Ammon's horn (tissue), 1 donor: Measurements from ENCODE around the gene RETREG1.

Experiments
- DNase-seq: peaks from one replicate; pipeline ENCODE4 v3.0.0-alpha.2; 2016; ENCODE audit warnings: low spot score

RETREG1 gene

GRCh38 chr5:16528382-16529110 lies 88.3 kb downstream of the RETREG1 start:
- DNase-seq, result no peak

- no peak for DNase-seq
Observed at GRCh38 chr5:16525651-16526050, 91.1 kb downstream of the RETREG1 start.

GRCh38 chr5:16524286-16524685 lies 92.5 kb downstream of the RETREG1 start:
- no peak for DNase-seq

DNA sequence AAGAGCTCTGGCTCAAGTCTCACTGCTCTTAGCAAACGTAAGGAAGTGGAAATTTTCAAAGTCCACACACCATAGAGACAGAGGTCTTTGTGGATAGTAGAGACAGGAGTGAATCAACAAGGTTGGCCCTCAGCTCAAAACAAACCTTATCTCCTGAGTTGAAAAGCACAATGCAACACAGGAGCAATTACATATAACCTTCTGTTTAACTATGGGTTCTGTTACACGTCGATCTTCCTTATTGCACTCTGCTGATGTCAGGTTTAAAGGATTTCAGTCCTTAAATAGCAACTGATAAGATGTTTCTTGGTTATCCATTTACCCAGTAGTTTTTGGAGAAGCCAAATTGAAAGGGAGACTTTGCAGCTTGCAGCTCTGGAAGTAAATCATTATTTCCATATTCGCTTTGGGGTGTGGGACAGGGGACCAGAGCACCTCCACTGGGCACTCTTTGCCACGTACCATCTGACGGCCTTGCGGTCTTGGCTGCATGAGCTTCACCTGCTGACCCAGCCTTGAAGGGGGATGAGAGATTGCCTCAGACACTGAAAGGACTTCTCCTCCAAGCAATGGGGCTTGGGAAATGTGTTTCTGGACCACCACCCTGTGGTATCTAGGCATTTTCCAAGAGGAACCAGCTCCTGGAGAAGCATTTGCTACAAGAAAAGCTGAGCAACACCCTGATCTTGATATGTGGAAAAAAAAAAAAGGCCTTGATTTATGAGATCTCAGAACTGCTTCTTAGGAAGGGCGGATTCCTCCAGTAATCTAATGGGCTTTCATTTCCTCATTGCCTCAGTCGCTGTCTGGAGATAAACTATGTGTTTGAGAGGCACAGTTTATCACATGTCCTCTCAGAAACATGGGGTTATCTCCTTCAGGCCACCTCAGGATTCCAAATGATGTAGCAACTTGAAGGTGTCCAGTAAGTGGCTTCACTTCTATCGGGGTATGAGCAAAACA lies 95.0 kb downstream of the RETREG1 start:
- DNase-seq, result no peak

GRCh38 chr5:16520841-16521240 lies 96.0 kb downstream of the RETREG1 start:
- no peak for DNase-seq

DNA sequence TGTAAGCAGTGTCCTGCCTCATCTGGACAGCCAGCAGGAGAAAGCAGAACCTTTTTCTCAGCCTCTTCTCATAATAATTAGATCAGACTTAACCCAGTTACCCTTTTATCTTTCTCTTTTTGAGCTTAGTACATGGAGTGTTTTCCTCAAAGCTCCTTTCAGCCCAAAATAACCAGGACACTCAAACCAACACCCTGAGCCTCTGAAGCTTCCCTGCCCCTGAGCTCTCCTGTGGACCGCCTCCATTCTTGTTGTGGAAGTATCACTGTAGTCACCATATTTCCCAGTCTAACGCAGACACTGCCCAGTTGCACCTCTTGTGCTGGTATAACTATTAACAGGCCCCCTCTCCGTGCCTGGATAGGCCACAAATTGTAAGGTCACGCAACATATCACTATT lies 97.4 kb downstream of the RETREG1 start:
- DNase-seq, result no peak

DNA sequence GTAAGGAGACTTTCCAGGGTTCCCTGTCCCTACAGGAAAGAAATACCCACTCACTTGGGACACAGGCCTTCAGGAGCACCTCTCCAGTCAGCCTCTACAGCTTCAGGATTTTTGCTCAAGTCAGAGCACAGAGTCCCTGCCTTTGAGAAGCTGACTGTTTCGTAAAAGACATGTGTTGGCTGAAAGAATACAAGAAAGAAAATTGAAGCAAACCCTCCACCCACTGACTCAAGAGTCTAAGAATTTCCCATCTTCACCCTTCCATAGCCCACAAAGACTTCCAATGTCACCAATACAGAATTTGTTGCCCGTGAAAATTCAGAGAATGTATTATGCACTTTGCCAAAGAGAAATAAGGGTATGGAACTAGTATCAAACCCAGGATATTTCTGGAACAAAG lies 98.2 kb downstream of the RETREG1 start:
- DNase-seq, result no peak

DNA sequence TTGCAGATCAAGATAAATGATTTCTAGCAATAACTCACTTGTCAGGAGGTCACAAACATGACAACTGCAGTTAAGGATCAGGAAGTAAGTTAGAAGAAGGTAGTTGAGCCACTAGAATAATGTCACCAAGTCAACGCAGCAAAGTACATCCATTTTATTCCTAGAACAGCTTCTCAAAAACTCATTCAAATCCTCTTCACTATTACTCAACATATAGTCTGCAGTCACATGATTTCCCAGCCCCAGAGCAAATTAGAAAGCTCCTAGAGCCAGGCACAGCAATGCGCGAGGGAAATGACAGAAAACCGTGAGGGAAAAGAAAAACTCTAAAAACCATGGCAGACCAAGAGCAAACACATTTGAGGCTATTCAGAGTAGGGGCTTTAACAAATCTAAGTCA lies 101.3 kb downstream of the RETREG1 start:
- no peak for DNase-seq

DNA sequence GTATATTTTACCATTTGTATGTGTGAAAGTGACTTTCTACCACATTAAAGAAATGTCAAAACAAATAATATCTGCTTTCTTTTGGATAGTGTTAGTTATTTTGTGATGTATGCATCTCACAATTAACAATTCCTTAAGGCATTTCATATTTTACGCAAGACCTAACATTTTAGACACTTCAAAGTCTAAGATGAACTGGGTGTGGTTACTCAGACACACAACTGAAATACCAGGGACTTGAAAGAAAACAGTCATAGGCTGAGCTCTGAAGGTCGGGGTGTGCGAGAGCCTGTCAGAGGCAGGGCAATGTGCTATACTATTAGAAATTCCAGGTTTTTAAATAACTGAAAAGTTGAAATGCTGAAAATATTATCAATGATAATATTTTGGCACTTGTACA lies 106.7 kb downstream of the RETREG1 start:
- no peak for DNase-seq

GRCh38 chr5:16508730-16509531 lies 107.9 kb downstream of the RETREG1 start:
- DNase-seq, result no peak

DNA sequence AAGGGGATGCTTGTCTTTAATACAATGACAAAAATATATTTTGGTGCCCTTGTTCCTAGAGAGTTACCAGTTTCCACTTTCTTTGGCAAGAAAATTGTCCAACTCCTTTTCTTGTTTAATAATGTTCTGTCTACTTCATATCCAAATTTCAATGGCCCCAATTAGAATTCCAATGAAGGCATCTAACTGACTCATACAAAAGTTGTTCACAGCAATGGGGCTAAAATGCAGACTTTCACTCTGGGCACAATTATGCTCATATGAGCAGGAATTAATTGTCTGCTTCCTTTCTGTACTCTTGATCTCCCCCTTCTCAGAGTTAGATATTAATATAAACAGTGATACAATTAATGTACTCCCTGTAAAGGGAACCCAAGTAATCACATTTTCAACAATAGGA lies 109.1 kb downstream of the RETREG1 start:
- no peak for DNase-seq

- DNase-seq, result no peak
Observed at GRCh38 chr5:16505904-16506303, 110.9 kb downstream of the RETREG1 start.

DNA sequence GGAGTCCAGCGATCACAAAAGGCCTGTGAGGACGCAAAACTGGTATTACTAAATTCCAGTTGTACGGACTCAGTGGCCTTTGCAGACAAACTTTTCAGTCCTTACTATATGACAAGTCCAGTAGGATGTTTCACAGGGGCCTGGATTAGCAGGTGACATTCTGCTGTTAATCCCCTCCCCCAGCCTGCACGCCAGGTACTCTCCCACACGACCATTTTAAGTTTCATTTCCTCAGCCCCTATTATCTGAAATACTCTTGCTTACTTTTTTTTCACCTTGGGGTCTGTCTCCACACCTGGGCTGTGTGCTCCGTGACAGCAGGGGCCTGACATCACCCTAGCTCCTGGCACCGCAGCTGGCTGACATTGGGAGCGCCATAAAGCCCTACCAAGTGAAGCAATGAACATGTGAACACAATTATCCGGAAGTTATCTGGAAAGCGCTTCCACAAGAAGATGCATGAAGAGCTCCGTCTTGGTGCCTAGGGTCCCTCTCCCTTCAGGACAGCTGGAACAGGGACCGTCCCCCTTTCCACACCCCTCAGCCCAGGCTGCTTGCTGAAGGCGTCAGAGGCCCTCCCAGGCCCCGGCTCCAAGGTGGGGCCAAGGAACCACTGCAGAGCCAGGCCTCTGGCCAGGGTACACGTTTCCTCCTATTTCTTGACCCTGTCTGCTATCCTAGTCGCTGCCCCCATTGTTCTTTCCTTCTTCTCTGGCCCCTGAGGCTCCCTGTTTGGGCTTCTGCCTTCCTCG lies 111.5 kb downstream of the RETREG1 start:
- DNase-seq, result no peak

- DNase-seq, result no peak
Observed at GRCh38 chr5:16504571-16504970, 112.2 kb downstream of the RETREG1 start.

GRCh38 chr5:16502866-16503265 lies 113.9 kb downstream of the RETREG1 start:
- DNase-seq, result no peak

DNA sequence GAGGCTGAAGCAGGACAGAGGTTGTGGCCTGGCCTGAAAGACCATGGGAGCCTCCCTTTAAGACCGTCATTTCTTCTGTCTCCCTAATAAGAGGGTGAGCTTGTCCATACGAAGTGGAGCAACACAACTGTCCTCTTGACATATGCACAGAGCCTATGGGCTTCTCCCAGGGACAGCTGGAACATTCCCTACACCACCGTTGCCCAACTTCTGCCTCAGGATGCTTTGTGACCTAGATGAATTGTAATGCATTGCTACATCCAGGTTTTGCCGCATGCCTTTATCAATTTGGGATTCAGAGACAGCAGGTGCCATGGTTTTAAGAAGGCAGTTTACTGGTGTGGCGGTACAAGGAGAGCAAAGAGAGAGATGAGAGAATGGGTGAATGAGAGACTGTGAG lies 116.8 kb downstream of the RETREG1 start:
- DNase-seq, result no peak

- no peak for DNase-seq
Observed at GRCh38 chr5:16497546-16497945, 119.3 kb downstream of the RETREG1 start.

DNA sequence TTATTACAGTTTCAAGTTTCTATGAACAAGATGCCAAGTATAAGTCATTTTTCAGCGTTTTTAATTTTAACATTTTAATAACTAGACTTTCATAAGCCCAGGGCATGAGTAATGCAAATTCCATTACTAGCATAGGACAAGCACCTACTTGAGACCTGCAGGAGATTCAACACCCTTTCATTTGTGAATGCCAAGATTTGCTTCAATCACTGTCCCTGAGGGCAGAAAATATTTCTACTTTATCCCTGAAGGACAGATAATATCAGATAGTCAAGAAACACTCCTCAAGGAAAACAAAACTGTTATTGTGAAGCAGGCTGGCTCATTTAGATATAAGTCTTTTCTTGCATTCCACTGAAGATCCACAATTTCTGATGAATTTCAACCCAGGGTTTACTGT lies 123.5 kb downstream of the RETREG1 start:
- DNase-seq, result no peak

DNA sequence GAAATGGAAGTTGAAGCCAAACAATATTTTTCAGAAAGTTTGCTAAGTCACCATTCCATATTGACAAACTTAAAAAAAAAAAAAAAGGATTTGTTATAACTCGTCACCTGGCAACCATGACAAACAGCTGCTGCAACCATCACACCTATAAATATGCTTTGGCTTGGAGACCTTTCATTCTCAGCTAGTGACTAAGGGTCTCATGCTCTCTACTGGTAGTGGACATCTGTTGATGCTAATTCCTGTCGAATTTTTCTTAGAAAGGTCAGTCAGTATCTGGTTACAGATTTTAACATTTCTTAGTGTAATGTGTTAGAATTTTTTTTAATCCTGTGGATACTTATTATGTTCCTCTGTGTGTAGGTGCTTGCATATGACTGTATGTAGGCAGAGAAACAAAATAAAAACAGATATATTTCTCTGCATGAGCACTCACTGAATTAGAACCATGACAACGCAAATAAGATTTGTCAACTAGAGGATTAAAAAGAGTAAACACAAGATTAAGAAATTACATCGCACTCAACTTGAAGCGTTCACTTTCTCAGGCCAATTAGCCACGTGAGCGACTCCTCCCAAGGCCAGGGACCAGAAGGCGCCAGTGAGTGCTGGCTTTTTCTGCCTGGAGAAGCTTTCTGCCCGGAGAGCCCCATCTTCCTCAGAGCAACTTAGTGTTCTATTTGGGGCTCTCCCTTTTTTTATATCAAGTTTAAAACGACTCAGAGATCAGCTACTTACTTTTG lies 124.2 kb downstream of the RETREG1 start:
- DNase-seq, result no peak

DNA sequence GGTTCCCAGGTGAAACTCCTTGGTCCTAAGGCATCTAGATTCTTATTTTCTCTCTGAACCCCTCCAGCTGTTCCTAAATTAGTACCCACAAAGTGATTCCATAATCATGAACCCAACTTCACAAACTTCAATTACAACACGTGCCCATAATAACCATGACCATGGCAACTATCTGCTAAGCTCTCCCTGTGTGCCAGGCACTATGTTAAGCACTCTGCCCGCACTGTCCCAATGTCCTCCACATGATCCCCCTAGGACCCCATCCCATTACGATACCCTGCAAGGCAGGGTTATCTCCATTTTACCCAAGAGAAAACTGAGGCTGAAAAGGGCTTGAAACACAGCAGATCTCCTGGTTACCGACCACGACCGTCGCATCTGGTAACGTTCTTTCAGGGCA lies 125.9 kb downstream of the RETREG1 start:
- DNase-seq, result no peak

- DNase-seq, result peak; percentile 80
Observed at GRCh38 chr5:16489322-16489791, 127.4 kb downstream of the RETREG1 start.
